Activated naive CD8-positive, alpha-beta T cell (primary cell): ENCODE measurements around the gene SRGAP3.

Experiments
- H3K27ac Mint-ChIP-seq: one replicate; pipeline ENCODE4 v1.8.0; 2021; ENCODE audit warnings: mixed read lengths
- H3K27me3 Mint-ChIP-seq: one replicate; pipeline ENCODE4 v1.8.0; 2021; ENCODE audit warnings: mixed read lengths
- H3K36me3 Mint-ChIP-seq: one replicate; pipeline ENCODE4 v1.8.0; 2021; ENCODE audit warnings: mixed read lengths
- H3K4me1 Mint-ChIP-seq: one replicate; pipeline ENCODE4 v1.8.0; 2021; ENCODE audit warnings: low read depth, mixed read lengths
- H3K4me3 Mint-ChIP-seq: one replicate; pipeline ENCODE4 v1.8.0; 2021; ENCODE audit warnings: mild to moderate bottlenecking, mixed read lengths
- H3K9me3 Mint-ChIP-seq: one replicate; pipeline ENCODE4 v1.8.0; 2021; ENCODE audit warnings: low read depth, mixed read lengths

The SRGAP3 gene

DNA sequence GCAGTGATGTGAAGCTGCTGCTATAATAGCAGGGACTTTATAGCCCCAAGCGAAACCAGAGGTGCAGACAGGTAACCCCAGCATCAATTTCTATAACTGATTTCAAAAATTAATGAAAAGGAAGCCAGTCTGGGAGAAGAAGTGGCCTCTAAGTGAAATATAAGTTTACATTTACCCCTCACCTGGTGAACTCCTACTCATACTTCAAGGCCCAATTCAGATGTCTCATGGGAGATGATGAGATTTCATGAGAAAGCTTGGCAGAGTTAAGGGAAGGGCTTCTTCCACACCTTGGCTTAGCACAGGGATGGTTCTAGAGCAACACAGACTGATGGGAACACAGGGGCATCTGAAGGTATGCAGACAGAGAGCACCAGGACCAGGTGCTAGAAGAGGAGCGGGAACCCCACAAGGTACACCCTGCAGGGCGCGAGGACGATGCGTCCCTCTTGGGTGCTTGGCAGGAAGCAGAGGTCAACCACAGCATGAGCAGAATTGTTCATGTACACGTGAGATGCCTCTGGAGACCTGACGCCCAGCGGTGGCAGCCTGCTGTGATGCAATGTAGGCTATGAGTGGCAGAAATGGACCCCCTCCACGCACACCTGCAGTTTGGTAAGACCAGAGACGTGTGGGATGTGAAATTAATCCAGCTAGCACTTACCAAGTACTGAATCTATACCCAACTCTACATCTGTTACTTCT, 102.9 kb downstream of the SRGAP3 start:
- Mint-ChIP-seq H3K4me3 (no peak overlapping the region), H3K9me3 (peaks cover 15% of the 10 kb centered on the region), H3K27me3 (peaks cover 10% of the 10 kb centered on the region), H3K4me1 (no peaks in the 10 kb centered on the region), H3K27ac (no peak overlapping the region), H3K36me3 (peaks cover 17% of the 10 kb centered on the region)

DNA sequence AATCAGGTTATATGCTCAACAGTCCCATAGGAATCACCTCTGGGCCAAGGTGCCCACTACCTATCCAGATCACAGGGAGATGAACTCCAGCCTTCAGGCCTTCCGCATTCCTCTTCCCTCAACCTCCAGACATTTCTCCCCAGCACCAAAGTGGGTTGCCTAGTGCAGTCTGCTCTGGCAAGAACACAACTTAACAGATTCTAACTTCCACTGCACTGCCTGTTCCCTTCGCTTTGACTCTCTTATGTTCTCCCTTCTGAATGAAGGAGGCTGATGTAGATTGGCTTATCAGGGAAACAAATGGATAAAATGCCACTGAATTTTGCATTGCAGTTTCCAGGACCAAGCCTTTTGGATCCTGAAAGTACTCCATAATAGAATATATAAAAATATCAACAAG, 106.3 kb downstream of the SRGAP3 start:
- Mint-ChIP-seq H3K27ac (no peak overlapping the region), H3K27me3 (peaks cover 13% of the 10 kb centered on the region), H3K4me3 (no peak overlapping the region), H3K9me3 (peaks cover 4% of the 10 kb centered on the region), H3K4me1 (no peaks in the 10 kb centered on the region), H3K36me3 (peaks cover 11% of the 10 kb centered on the region)

DNA sequence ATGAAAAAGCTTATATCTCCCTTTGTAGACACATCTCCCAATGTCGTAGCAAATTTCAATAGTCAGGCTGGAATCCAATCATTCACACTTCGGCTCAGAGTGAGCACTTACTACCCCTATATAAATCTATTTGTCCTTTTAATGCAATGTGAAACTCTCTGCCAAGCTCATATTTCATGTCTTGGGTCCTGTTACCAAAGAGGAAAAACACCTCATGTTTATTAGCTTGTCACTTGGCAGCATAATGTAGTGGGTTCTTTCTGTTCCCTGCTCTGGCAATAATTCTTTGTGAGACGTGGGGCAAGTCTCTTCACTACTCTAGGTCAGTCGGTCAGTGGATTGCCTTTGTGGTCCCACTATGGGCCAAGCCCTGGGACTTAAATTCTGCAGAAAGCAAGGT, 107.1 kb downstream of the SRGAP3 start:
- peaks cover 13% of the 10 kb centered on the region for H3K27me3 Mint-ChIP-seq
- peaks cover 4% of the 10 kb centered on the region for H3K9me3 Mint-ChIP-seq
- H3K36me3 Mint-ChIP-seq: peaks cover 11% of the 10 kb centered on the region
- no peak overlapping the region for H3K27ac Mint-ChIP-seq
- H3K4me1 Mint-ChIP-seq: no peaks in the 10 kb centered on the region
- H3K4me3 Mint-ChIP-seq: no peak overlapping the region

DNA sequence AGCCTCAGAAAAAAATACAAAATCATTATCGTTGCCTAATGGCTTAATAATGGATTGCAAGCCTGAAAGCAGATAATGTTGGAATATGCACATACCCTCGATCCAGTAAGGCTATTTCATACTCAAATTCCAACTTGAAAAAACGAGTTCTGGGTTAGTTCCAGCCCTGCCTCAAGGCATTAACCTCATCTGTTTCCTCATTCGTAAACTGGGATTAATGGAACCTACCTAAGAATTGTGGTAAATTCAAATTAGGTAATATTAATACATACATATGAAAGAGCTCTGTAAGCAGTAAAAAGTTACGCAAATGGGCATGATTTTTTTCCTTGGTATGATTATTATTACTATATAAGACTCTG, 107.5 kb downstream of the SRGAP3 start:
- H3K4me1 Mint-ChIP-seq: no peaks in the 10 kb centered on the region

DNA sequence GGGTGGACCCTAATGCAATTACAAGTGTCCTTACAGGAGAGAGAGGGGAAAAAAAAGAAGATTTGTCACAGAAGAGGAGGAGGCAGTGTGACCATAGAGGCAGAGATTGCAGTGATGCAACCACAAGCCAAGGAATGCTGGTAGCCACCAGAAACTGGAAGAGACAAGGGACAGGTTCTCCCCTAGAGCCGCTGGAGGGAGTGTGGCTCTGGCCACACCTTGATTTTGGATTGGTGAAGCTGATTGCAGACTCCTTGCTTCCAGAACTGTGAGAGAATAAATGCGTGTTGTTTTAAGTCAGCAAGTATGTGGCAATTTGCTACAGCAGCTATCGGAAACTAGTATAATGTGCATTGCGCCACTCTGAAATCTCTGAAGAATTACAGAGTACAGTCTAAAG, 110.1 kb downstream of the SRGAP3 start:
- no peak overlapping the region for H3K27ac Mint-ChIP-seq
- peaks cover 5% of the 10 kb centered on the region for H3K36me3 Mint-ChIP-seq

More for the DNA sequence above, 107.5 kb downstream of the SRGAP3 start:
- Mint-ChIP-seq H3K27me3 (peaks cover 18% of the 10 kb centered on the region), H3K9me3 (peaks cover 4% of the 10 kb centered on the region), H3K4me3 (no peak overlapping the region), H3K27ac (no peak overlapping the region), H3K36me3 (peaks cover 11% of the 10 kb centered on the region)

DNA sequence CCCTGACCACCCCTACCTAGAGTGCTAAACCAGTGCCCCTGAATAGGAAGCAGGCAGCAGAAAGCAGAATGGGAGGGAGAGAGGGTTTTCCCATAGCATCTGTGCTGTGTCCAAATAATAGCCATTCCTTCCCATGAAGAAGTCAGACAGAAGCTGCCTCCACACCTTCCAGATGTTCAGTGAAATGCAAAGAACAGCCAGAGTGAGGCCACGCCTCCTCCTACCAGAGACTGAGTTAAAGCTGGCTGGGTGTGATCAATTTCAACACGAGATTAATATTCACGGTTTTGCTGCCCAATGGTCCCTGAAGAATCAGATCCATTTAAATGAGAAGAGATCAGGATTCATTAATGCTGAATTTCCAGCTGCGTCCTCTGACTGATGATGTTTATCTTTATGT, 111.8 kb downstream of the SRGAP3 start:
- Mint-ChIP-seq H3K27ac (no peak overlapping the region), H3K4me3 (no peak overlapping the region), H3K9me3 (peaks cover 4% of the 10 kb centered on the region), H3K27me3 (peaks cover 16% of the 10 kb centered on the region), H3K36me3 (peaks cover 5% of the 10 kb centered on the region), H3K4me1 (peaks cover 4% of the 10 kb centered on the region)

More for the DNA sequence above, 110.1 kb downstream of the SRGAP3 start:
- Mint-ChIP-seq H3K4me3 (no peak overlapping the region), H3K4me1 (peaks cover 4% of the 10 kb centered on the region), H3K9me3 (peaks cover 4% of the 10 kb centered on the region), H3K27me3 (peaks cover 20% of the 10 kb centered on the region)

DNA sequence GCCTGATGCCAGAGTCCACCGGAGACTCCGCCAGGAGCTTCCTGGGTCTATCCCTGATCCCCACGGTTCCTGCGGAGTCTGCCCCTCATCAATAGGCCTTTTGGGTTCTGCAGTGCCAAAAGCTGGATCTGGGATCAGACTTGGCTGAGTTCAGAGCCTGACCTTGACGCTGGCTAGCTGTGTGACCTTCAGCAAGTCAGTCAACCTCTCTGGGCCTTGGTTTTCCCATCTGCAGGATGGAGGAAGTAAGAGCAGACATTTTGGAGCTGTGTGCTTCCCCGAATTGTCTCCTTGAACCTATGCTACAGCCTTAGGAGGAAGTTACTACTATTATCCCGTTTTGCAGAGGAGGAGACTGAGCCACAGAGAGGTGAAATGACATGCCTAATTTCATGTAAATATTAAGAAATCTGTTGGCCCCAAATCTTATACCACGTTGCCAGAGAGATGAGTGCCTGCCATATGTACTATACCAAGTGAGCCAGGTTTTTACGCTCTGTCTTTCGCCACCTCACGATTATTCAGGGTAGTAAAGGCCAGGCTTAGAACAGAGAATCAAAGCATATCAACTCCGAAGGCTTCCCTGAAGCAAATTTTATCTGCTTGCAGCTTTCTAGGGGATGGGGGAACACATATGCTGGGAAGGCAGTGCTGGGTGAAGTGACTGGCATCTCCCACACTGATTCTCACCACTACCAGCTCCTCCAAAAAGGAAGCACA, 112.5 kb downstream of the SRGAP3 start:
- H3K36me3 Mint-ChIP-seq: peaks cover 5% of the 10 kb centered on the region
- peak overlapping the region; percentile 58 for H3K4me3 Mint-ChIP-seq
- H3K9me3 Mint-ChIP-seq: peaks cover 4% of the 10 kb centered on the region
- peaks cover 4% of the 10 kb centered on the region for H3K4me1 Mint-ChIP-seq
- H3K27me3 Mint-ChIP-seq: peaks cover 16% of the 10 kb centered on the region
- H3K27ac Mint-ChIP-seq: no peak overlapping the region

DNA sequence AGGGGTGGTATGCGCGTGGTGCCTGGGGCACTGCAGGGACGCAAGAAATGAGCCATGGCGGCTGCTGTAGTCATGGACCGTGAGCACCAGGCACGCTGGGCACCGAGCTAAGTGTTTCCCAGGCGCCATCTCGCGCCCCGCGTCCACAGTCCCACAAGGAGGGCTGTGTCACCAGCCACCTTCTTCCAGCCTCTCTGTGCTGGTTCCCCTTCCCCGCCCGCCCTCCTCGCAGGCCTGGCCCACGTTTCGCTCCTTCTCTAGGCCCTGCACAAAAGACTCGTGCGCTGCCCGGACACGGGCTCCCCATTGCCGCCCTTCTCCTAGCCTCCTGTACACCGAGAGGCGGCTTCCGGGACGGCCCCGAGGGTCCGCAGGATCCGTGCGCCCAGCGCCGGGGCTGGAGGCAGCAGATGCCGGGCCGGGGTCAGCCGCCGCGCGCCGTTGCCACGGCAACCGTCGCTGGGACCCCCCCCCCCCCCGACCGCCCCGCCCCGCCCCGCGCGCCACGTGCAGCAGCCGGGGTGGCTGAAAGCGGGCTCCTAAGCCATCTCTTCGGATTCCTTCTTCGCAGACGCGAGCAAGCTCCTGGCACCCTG, 113.4 kb downstream of the SRGAP3 start:
- H3K27ac Mint-ChIP-seq: no peak overlapping the region
- peak overlapping the region; percentile 58 for H3K4me3 Mint-ChIP-seq
- peaks cover 4% of the 10 kb centered on the region for H3K9me3 Mint-ChIP-seq
- peaks cover 5% of the 10 kb centered on the region for H3K36me3 Mint-ChIP-seq
- H3K27me3 Mint-ChIP-seq: peaks cover 16% of the 10 kb centered on the region
- H3K4me1 Mint-ChIP-seq: peaks cover 4% of the 10 kb centered on the region

DNA sequence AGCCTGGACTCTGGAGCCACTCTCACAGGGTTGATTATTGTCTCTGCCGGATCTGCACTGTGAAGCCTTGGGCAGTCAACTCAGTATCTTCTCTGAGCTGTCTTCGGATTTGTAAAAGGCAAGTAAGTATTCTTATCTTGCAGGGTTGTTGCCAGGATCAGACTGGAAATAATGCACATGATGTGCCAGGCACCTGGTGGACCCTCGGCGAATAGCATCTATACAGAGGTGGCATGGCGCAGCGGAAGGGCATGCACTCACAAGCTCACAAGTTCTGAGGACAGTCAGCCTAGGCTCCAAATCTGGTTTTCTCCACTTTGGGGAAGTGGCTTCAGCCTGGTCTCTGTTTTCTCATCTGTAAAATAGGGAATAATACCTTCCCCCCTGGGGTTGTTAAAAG, 113.9 kb downstream of the SRGAP3 start:
- H3K9me3 Mint-ChIP-seq: peaks cover 4% of the 10 kb centered on the region
- peaks cover 16% of the 10 kb centered on the region for H3K27me3 Mint-ChIP-seq
- H3K4me3 Mint-ChIP-seq: no peak overlapping the region
- peaks cover 4% of the 10 kb centered on the region for H3K4me1 Mint-ChIP-seq
- peaks cover 5% of the 10 kb centered on the region for H3K36me3 Mint-ChIP-seq
- no peak overlapping the region for H3K27ac Mint-ChIP-seq

DNA sequence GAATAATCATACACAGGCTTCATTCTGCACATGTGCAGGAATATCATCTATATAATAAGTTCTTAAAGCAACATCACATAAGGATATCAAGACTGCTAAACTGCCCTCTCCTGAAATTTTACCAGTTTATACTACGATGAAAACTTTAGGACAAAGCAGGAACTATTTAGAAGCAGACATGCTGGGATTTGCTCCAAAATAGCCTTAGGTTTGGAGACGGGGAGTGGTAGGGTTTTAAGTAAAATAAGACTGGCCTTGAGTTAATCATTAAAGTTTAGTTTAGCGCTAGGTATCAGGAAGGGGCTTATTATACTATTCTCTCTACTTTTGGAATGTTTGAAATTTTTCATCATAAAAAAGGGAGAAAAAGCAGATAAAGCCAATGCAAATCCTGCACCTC, 115.8 kb downstream of the SRGAP3 start:
- Mint-ChIP-seq H3K27ac (no peak overlapping the region), H3K9me3 (no peaks in the 10 kb centered on the region), H3K4me1 (peaks cover 8% of the 10 kb centered on the region), H3K36me3 (no peaks in the 10 kb centered on the region), H3K4me3 (no peak overlapping the region), H3K27me3 (peaks cover 13% of the 10 kb centered on the region)

DNA sequence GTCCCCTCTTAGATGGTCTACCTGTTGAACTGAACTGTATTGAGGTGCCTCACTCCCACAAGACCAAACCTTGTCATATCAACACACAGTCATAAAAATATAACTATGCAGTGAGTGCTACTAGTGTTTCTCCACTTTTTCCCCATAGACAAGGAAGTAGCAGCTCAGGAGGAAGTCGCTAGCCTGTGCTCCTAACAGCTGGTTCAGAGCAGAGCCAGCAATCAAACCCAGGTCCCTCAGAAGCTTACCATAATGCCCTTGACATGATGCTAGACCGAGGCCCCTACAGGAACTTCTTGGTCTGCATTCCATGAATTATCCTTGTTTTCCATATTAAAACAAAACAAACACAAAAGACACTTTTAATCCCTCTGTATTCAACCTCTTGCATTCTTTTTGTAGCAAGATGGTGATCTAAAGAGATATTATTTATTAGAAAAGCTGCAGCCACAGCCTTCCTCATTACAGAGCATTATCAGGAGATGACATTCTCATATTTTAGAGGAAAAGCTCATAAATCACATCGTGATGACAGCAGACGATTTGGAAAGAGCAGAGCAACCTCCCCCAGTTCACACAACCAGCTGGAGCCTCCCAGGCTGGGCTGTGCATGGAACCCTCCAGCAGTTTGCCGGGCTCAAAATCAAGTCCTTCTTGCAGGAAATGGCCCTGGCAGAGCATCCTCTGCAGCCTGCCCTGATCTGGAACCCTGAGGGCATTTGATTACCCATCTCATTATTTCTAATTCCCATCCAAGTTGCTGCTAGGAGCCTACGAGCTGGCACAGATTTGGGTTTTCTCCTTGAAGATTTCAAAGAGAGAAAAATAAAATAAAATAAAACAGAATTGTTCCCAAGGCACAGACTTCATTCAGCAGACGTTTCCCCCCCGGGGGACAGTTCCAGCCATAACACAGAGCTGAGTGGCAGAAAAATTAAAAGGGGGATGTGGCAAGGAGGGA, 118.8 kb downstream of the SRGAP3 start:
- peaks cover 5% of the 10 kb centered on the region for H3K27me3 Mint-ChIP-seq
- no peaks in the 10 kb centered on the region for H3K9me3 Mint-ChIP-seq
- no peaks in the 10 kb centered on the region for H3K36me3 Mint-ChIP-seq
- peaks cover 7% of the 10 kb centered on the region for H3K4me1 Mint-ChIP-seq
- H3K4me3 Mint-ChIP-seq: no peak overlapping the region
- H3K27ac Mint-ChIP-seq: no peak overlapping the region

DNA sequence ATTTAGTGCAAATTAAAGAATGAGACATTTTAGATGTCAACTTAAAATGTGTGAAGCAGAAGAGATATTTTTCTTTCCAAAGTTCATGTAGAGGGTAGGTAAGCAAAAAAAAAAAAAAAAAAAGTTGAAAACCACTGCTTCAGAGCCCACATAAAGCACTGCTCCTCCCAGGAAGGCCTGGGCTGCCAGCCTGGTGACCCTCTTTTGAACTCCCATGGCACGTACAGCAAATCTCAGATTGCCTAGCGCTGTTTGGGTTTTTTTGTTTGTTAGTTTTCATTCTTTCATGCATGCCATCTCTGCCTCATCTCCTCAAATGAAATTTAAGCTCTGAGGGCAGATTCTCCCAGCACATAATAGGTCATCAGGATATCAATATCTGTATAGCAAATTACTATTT, 120.1 kb downstream of the SRGAP3 start:
- Mint-ChIP-seq H3K4me1 (peaks cover 5% of the 10 kb centered on the region), H3K36me3 (no peaks in the 10 kb centered on the region), H3K4me3 (no peak overlapping the region), H3K27ac (no peak overlapping the region), H3K27me3 (peaks cover 1% of the 10 kb centered on the region), H3K9me3 (no peaks in the 10 kb centered on the region)

DNA sequence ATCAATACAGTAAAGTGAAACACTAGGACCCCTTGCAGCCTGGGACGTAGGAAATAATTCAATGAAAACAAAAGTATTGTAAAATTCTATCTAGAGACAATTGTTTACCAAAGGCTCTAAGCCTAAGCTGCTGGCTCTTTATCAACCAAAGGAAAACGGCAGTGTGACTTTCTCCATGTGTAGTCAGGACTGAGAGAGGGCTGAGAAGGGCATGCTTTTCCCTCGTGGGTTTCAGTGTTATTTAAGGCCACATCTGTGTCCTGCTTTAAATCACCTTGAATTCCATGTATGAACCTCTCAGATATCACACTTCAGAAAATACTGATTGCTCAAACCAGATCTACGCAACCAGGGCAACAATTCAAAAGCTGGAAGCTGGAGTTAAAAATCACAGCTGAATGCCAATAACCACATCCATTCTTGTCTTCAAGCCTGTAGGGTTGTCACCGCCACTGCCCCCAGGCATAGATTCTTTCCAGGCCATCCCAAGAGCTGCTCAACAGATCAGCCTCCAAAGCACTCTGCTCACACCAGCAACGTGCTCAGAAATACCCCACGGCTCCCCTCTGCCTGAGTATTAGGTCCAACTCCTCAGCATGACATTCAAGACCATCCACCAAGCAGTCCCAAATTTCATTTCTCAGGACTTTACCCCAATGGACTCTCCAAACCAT, 124.0 kb downstream of the SRGAP3 start:
- Mint-ChIP-seq H3K4me1 (peaks cover 5% of the 10 kb centered on the region), H3K4me3 (no peak overlapping the region)

DNA sequence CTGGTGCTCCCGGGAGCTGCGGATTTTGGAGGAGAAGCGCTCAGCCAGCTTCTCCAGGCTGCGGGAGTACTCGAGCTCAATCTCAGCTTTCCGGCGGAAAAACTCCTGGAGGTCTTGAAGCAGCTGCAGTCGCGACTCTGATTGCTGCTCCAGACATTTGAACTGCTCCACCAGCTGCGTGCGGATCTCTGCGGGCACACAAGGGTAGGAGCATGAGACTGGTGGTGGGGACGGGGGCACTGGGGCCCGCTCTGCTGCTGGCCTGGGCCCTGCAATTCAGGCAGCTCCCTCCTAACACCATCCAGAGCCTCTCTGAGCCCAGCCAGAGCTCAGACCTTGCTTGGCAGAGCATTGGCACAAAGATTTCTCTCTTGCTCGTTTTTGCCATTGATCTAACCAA, 124.7 kb downstream of the SRGAP3 start:
- H3K27ac Mint-ChIP-seq: no peak overlapping the region
- peaks cover 2% of the 10 kb centered on the region for H3K4me1 Mint-ChIP-seq
- H3K9me3 Mint-ChIP-seq: no peaks in the 10 kb centered on the region
- no peaks in the 10 kb centered on the region for H3K36me3 Mint-ChIP-seq
- H3K27me3 Mint-ChIP-seq: no peaks in the 10 kb centered on the region
- H3K4me3 Mint-ChIP-seq: no peak overlapping the region

More for the DNA sequence above, 124.0 kb downstream of the SRGAP3 start:
- Mint-ChIP-seq H3K36me3 (no peaks in the 10 kb centered on the region), H3K9me3 (no peaks in the 10 kb centered on the region), H3K27ac (no peak overlapping the region), H3K27me3 (no peaks in the 10 kb centered on the region)
